GM11168 (cell line): ENCODE measurements around the gene SLC6A7.

Experiments
- in situ Hi-C: fragments of 300-500 bp; cut with MboI; formaldehyde crosslinking; loops from one replicate; pipeline ENCODE4 v1.12.0; 2022; ENCODE audit warnings: low sequenced_read_pairs; ENCODE audit not compliant: unreplicated experiment

Gene SLC6A7

GRCh38 chr5:150251504-150251903 is 61.6 kb downstream of the SLC6A7 start:
- in situ Hi-C loops = no loop called here

- in situ Hi-C loops = no loop called here
Measured at GRCh38 chr5:150252489-150252888, 62.6 kb downstream of the SLC6A7 start.

GRCh38 chr5:150253416-150254208 is 63.8 kb downstream of the SLC6A7 start:
- in situ Hi-C loops = no loop called here

- in situ Hi-C loops = no loop called here
Measured at GRCh38 chr5:150254363-150254762, 64.5 kb downstream of the SLC6A7 start.

- in situ Hi-C loops = no loop called here
Measured at GRCh38 chr5:150254774-150255173, 64.9 kb downstream of the SLC6A7 start.

- in situ Hi-C loops = no loop called here
Measured at GRCh38 chr5:150255659-150256409, 66.0 kb downstream of the SLC6A7 start.

- in situ Hi-C loops = no loop called here
Measured at GRCh38 chr5:150256410-150257064, 66.7 kb downstream of the SLC6A7 start.

- in situ Hi-C loops = no loop called here
Measured at GRCh38 chr5:150257424-150257823, 67.6 kb downstream of the SLC6A7 start.

- in situ Hi-C loops = no loop called here
Measured at GRCh38 chr5:150258130-150258529, 68.3 kb downstream of the SLC6A7 start.
